H1 (cell line): Measurements from ENCODE around the gene BOLL. TPM values are rescaled to one million over a fixed set of nuclear protein-coding genes. Genes with fewer than 3 reads are reported as not detected.

Experiments
- CTCF ChIA-PET: fragments of 300-600 bp; sonication (Branson Sonifier 250); formaldehyde crosslinking; loops from one replicate; lab custom pipeline; 2021; ENCODE audit not compliant: partially characterized antibody; lab: Charles Lee
- POLR2A ChIA-PET: fragments of 300-600 bp; sonication (Branson Sonifier 250); formaldehyde crosslinking; loops from one replicate; lab custom pipeline; 2021; ENCODE audit warnings: inconsistent platforms; ENCODE audit not compliant: partially characterized antibody; lab: Charles Lee
- DNase-seq, 2 experiments: peaks; one replicate each; pipeline versions ENCODE4 v3.0.0 to v3.0.0-alpha.2; 2010 to 2022; ENCODE audit warnings: low spot score in 2 of 2, low read depth in 1 of 2, mixed read lengths in 1 of 2
- FAIRE-seq: peaks from 2 replicates; lab custom pipeline; 2011; peaks lifted over from hg19 to GRCh38; lab: Jason Lieb, UNC
- H2AFZ ChIP-seq: 2 replicates; pipeline ENCODE4 v1.8.1; 2012; ENCODE audit warnings: low read length, inconsistent platforms
- H2AK5ac ChIP-seq: 2 replicates; pipeline ENCODE4 v1.6.1; 2013; ENCODE audit warnings: low read depth, low read length
- H2BK120ac ChIP-seq: replicated peaks from 2 replicates; pipeline ENCODE3; 2013; ENCODE audit warnings: low read depth, low read length, inconsistent platforms
- H2BK12ac ChIP-seq: 2 replicates; pipeline ENCODE4 v1.6.1; 2013; ENCODE audit warnings: low read depth, low read length
- H2BK15ac ChIP-seq: 2 replicates; pipeline ENCODE4 v1.6.1; 2013; ENCODE audit warnings: low read length
- H2BK20ac ChIP-seq: 2 replicates; pipeline ENCODE4 v1.6.1; 2013; ENCODE audit warnings: low read length
- H2BK5ac ChIP-seq: 2 replicates; pipeline ENCODE4 v1.6.1; 2013; ENCODE audit warnings: low read depth, low read length
- H3K14ac ChIP-seq: 2 replicates; pipeline ENCODE4 v1.6.1; 2013; ENCODE audit warnings: inconsistent platforms; ENCODE audit not compliant: insufficient read length
- H3K18ac ChIP-seq: 2 replicates; pipeline ENCODE4 v1.6.1; 2013; ENCODE audit warnings: low read length; ENCODE audit errors: extremely low read depth
- H3K23ac ChIP-seq: 2 replicates; pipeline ENCODE4 v1.6.1; 2013; ENCODE audit warnings: inconsistent platforms; ENCODE audit not compliant: insufficient read length
- H3K23me2 ChIP-seq: 2 replicates; pipeline ENCODE4 v1.6.1; 2013; ENCODE audit warnings: low read depth, low read length
- H3K27ac ChIP-seq: 2 replicates; pipeline ENCODE4 v1.6.1; 2011; ENCODE audit warnings: low read depth, low read length, inconsistent platforms
- H3K27me3 ChIP-seq, 4 experiments: replicated peaks in 1 of 4; 1 replicate in 1 of 4; 2 replicates in 3 of 4; pipeline versions ENCODE4 v1.6.1 to v1.8.1; 2011 to 2013; ENCODE audit warnings: low read length in 3 of 4, mild to moderate bottlenecking in 3 of 4, inconsistent platforms in 2 of 4, mixed read lengths in 2 of 4, moderate library complexity in 1 of 4; ENCODE audit not compliant: control insufficient read depth in 3 of 4, insufficient read depth in 3 of 4; ENCODE audit errors: extremely low read depth in 1 of 4
- H3K36me3 ChIP-seq, 4 experiments: 2 replicates each; pipeline versions ENCODE4 v1.6.1 to v1.8.1; 2011 to 2013; ENCODE audit warnings: mild to moderate bottlenecking in 4 of 4, low read length in 3 of 4, moderate library complexity in 2 of 4, control low read depth in 1 of 4, inconsistent platforms in 1 of 4; ENCODE audit not compliant: insufficient read depth in 4 of 4, control insufficient read depth in 2 of 4
- H3K4ac ChIP-seq: replicated peaks from 2 replicates; pipeline ENCODE3; 2013; ENCODE audit warnings: low read length, low read depth, mixed read lengths, inconsistent platforms; ENCODE audit not compliant: insufficient read length
- H3K4me1 ChIP-seq, 4 experiments: replicated peaks in 1 of 4; 1 replicate in 1 of 4; 2 replicates in 3 of 4; pipeline versions ENCODE4 v1.6.1 to v1.8.1; 2011 to 2013; ENCODE audit warnings: low read length in 3 of 4, inconsistent platforms in 2 of 4, mixed read lengths in 1 of 4; ENCODE audit not compliant: insufficient read depth in 4 of 4, control insufficient read depth in 3 of 4
- H3K4me2 ChIP-seq, 2 experiments: 2 replicates each; pipeline versions ENCODE4 v1.6.1 to v1.8.1; 2011 to 2013; ENCODE audit warnings: low read depth in 2 of 2, low read length in 2 of 2, control low read depth in 1 of 2, inconsistent platforms in 1 of 2, mild to moderate bottlenecking in 1 of 2; ENCODE audit not compliant: insufficient read depth in 1 of 2
- H3K4me3 ChIP-seq, 4 experiments: fragments of 200-600, 300-600 bp in 1 of 4; sonication (generic), shearing (Covaris generic), sonication (Bioruptor Twin) in 1 of 4; 2 replicates each; pipeline versions ENCODE4 v1.5.1 to v1.8.1; 2011 to 2016; ENCODE audit warnings: low read length in 4 of 4, low read depth in 3 of 4, control low read depth in 2 of 4, inconsistent platforms in 2 of 4, mild to moderate bottlenecking in 2 of 4, mixed read lengths in 1 of 4, moderate library complexity in 1 of 4; ENCODE audit not compliant: insufficient read depth in 2 of 4; ENCODE audit errors: extremely low read depth in 1 of 4
- H3K56ac ChIP-seq: replicated peaks from 2 replicates; pipeline ENCODE3; 2013; ENCODE audit warnings: low read depth, mild to moderate bottlenecking, mixed read lengths, low read length, inconsistent platforms; ENCODE audit not compliant: insufficient read length
- H3K79me1 ChIP-seq: 2 replicates; pipeline ENCODE4 v1.6.1; 2013; ENCODE audit warnings: low read depth, low read length, control low read depth
- H3K79me2 ChIP-seq, 2 experiments: 2 replicates each; pipeline versions ENCODE4 v1.6.1 to v1.8.1; 2012 to 2013; ENCODE audit warnings: low read length in 2 of 2, mild to moderate bottlenecking in 2 of 2, inconsistent platforms in 1 of 2; ENCODE audit not compliant: insufficient read depth in 2 of 2, control insufficient read depth in 1 of 2
- H3K9ac ChIP-seq, 4 experiments: replicated peaks in 1 of 4; 1 replicate in 1 of 4; 2 replicates in 3 of 4; pipeline versions ENCODE4 v1.6.1 to v1.8.1; 2011 to 2013; ENCODE audit warnings: low read depth in 3 of 4, low read length in 3 of 4, control low read depth in 2 of 4, mild to moderate bottlenecking in 2 of 4, moderate library complexity in 2 of 4, inconsistent platforms in 1 of 4; ENCODE audit errors: extremely low read depth in 1 of 4
- H3K9me3 ChIP-seq, 2 experiments: 2 replicates each; pipeline versions ENCODE4 v1.6.1 to v1.8.1; 2012 to 2013; ENCODE audit warnings: mild to moderate bottlenecking in 2 of 2, moderate library complexity in 2 of 2, control low read depth in 1 of 2, inconsistent platforms in 1 of 2, low read depth in 1 of 2, low read length in 1 of 2, mixed read lengths in 1 of 2; ENCODE audit not compliant: insufficient read depth in 2 of 2
- H4K20me1 ChIP-seq, 2 experiments: replicated peaks in 1 of 2; 2 replicates each; pipeline versions ENCODE3 to v1.8.1; 2011 to 2013; ENCODE audit warnings: inconsistent platforms in 2 of 2, low read length in 2 of 2, mild to moderate bottlenecking in 1 of 2; ENCODE audit not compliant: insufficient read depth in 2 of 2, control insufficient read depth in 1 of 2
- H4K5ac ChIP-seq: 2 replicates; pipeline ENCODE4 v1.6.1; 2013; ENCODE audit warnings: low read length, low read depth, mixed read lengths, inconsistent platforms; ENCODE audit not compliant: insufficient read length
- H4K8ac ChIP-seq: 2 replicates; pipeline ENCODE4 v1.8.0; 2013; ENCODE audit warnings: mild to moderate bottlenecking, moderate library complexity, low read length, inconsistent platforms; ENCODE audit not compliant: insufficient read depth; ENCODE audit errors: extremely low read depth
- H4K91ac ChIP-seq: replicated peaks from 2 replicates; pipeline ENCODE3; 2013; ENCODE audit warnings: low read length, mixed read lengths, inconsistent platforms; ENCODE audit not compliant: insufficient read length
- CTBP2 ChIP-seq: IDR thresholded peaks from 2 replicates; pipeline ENCODE4 v1.7.0; 2011; ENCODE audit warnings: borderline replicate concordance, mild to moderate bottlenecking, moderate library complexity, mixed read lengths, low read length; ENCODE audit not compliant: insufficient read depth, insufficient read length
- HDAC2 ChIP-seq, 2 experiments: fragments of 300-600 bp in 1 of 2; sonication (generic) in 1 of 2; IDR thresholded peaks; 2 replicates each; pipeline ENCODE4 v1.6.1; 2011 to 2012; ENCODE audit warnings: low read depth in 2 of 2, low read length in 2 of 2, mild to moderate bottlenecking in 2 of 2, moderate library complexity in 2 of 2, borderline replicate concordance in 1 of 2, inconsistent platforms in 1 of 2
- PHF8 ChIP-seq: fragments of 200-600 bp; sonication (generic); conservative IDR thresholded peaks from 2 replicates; pipeline ENCODE4 v1.7.1; 2012; ENCODE audit warnings: low read depth, mild to moderate bottlenecking, inconsistent platforms, low read length, moderate library complexity
- SP2 ChIP-seq: IDR thresholded peaks from 2 replicates; pipeline ENCODE4 v1.6.1; 2012; ENCODE audit warnings: mild to moderate bottlenecking, low read length, inconsistent platforms
- SRF ChIP-seq: IDR thresholded peaks from 2 replicates; pipeline ENCODE4 v1.6.1; 2011; ENCODE audit warnings: mild to moderate bottlenecking, low read depth, low read length, moderate library complexity
- YY1 ChIP-seq: IDR thresholded peaks from 2 replicates; pipeline ENCODE4 v1.6.1; 2011; ENCODE audit warnings: low read depth, mild to moderate bottlenecking, low read length
- WGBS, 2 experiments: shearing (Covaris generic) in 1 of 2; methylation state at CpG; one replicate each; pipeline versions ENCODE4 v1.1.6 to v1.1.7; 2013 to 2015; ENCODE audit warnings: low lambda C conversion rate in 2 of 2, mixed read lengths in 2 of 2, inconsistent platforms in 1 of 2, low coverage in 1 of 2, missing lambda C conversion rate in 1 of 2; ENCODE audit not compliant: insufficient replicate concordance in 2 of 2, insufficient coverage in 1 of 2, insufficient read length in 1 of 2; ENCODE audit errors: extremely low coverage in 1 of 2, missing lambda C conversion rate in 1 of 2; 5-methylcytosine and 5-hydroxymethylcytosine counted together
- polyA plus RNA-seq, 7 experiments: library from polyadenylated mRNA; depleted of rRNA in 3 of 7; stranded (reverse) in 5 of 7; unstranded in 2 of 7; fragments of >200 nt in 5 of 7; fragments of 200-250 nt in 2 of 7; gene quantifications; 1 replicate in 5 of 7; 2 replicates in 1 of 7; 4 replicates in 1 of 7; pipeline versions ENCODE4 v1.2.1 to v1.2.3, GENCODE V29; 2011 to 2013; ENCODE audit warnings: missing spikeins in 2 of 7, mixed read lengths in 2 of 7
- total RNA-seq: library from RNA; stranded (reverse); fragmentation: NEBNext Ultra II Directional; extraction: Animal tissue kit (Norgen Biotek cat#: 25700); gene quantifications from 2 replicates; pipeline ENCODE4 v1.2.1, GENCODE V29; 2021

The BOLL gene
- total and polyA plus RNA-seq, 2 of the 8 experiments (the other 6 are each of a cell fraction or from before 2014, with no cell fraction given), result not detected

DNA sequence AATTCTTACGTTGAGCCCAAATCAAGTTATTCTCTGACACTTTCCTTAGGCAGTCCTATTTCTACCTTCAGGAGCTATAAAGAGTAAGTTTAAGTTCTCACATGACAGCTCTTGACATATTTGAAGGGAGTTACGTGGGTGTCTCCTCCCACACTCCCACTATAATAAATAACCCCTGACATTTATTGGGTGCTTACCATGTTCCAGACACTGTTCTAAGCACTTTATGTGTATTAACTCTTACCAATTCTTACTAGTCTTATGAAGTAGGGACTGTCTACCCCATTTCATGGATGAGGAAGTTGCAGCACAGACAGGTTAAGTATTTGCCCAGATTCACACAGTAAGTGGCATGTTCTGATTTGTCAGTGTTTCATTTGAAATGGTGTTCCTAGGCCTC is 37.2 kb upstream of the BOLL start:
- FAIRE-seq, result no peak
- H3K9me3 ChIP-seq, result no peaks in the 10 kb centered on the region
- CTCF ChIA-PET, result interaction anchor here (1.0 kb wide), 1 partner anchor 9 kb away, joined by 6 read pairs; no protein-coding TSS in a partner anchor

More for the DNA sequence above, 37.2 kb upstream of the BOLL start:
- no peaks in the 10 kb centered on the region for H3K4me1 ChIP-seq
- H3K27ac ChIP-seq, result no peak overlapping the region
- H3K56ac ChIP-seq, result no peak overlapping the region
- H3K4me3 ChIP-seq, result no peak overlapping the region
- H3K23me2 ChIP-seq, result no peaks in the 10 kb centered on the region; the same call in 1 of the 2 replicates
- no peaks in the 10 kb centered on the region for H3K36me3 ChIP-seq
- WGBS, 2 experiments, result 87% methylated on average over 2 of the region's 2 CpGs; no CpG with 5 or more reads in 1 of the 2 experiments
- H2BK20ac ChIP-seq, result no peak overlapping the region
- H3K4me2 ChIP-seq, result no peak overlapping the region
- no peak for DNase-seq
- no peaks in the 10 kb centered on the region for H4K20me1 ChIP-seq
- no peaks in the 10 kb centered on the region for H3K79me2 ChIP-seq
- no peaks in the 10 kb centered on the region for H3K79me1 ChIP-seq
- H2BK5ac ChIP-seq, result no peak overlapping the region
- no peak overlapping the region for H4K91ac ChIP-seq
- H3K18ac ChIP-seq, result no peak overlapping the region
- POLR2A ChIA-PET, result no interaction called here
- no peak overlapping the region for H3K9ac ChIP-seq
- H2BK15ac ChIP-seq, result no peak overlapping the region
- no peak overlapping the region for H4K5ac ChIP-seq
- H4K8ac ChIP-seq, result no peak overlapping the region
- H2AFZ ChIP-seq, result no peak overlapping the region
- H3K23ac ChIP-seq, result no peak overlapping the region
- no peak overlapping the region for H3K14ac ChIP-seq
- H2BK12ac ChIP-seq, result no peak overlapping the region
- no peak overlapping the region for H2BK120ac ChIP-seq
- no peaks in the 10 kb centered on the region for H3K27me3 ChIP-seq
- no peak for TF ChIP-seq SP2
- TF ChIP-seq HDAC2 (IDR thresholded peaks at IDR 0.05; ENCODE audit: borderline replicate concordance in 1 of 2, low read depth in 2 of 2, low read length in 2 of 2), result no peak
- TF ChIP-seq CTBP2, result no peak
- no peak for TF ChIP-seq SRF
- TF ChIP-seq PHF8, result no peak
- no peak for TF ChIP-seq YY1
- H2AK5ac ChIP-seq, result no peak overlapping the region
- H3K4ac ChIP-seq, result no peak overlapping the region
